ENCODE measurements around the gene CFAP299.
"Not testable (repeated sequence)": the region's sequence is repeated elsewhere in the genome, so short reads cannot be mapped to it uniquely, and the experiment has no call there.

Gene CFAP299

DNA sequence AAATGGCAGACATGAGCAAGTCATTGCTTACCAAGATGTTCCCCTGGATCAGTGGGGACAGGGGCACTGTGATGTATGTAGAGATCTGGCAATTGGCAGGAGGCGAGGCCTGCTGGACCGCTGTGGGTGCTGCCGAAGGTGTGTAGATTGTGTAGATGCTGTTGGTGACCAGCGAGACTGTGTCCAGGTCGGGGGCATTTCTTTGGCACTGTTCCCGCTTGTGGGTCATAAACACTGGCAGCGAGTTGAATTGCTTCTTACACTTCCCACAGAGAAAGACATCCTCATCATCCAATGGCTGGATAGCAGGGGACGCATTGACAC, 52.7 kb downstream of the CFAP299 start:
- no peak for DNase-seq (ENCODE audit: low read depth in 2 of 2)

DNA sequence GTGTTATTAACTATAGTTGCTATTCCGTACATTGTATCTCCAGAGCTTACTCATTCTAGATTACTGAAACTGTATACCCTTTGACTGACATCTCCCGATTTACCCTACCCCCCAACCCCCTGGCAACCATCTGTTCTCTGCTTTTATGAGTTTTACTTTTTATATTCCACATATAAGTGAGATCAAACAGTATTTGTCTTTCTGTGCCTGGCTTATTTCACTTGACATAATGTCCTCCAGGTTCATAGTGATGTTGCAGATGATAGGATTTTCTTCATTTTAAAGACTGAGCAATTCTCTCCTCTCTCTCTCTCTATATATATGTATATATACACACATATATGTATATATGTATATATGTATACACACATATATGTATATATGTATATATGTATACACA, 54.6 kb downstream of the CFAP299 start:
- no peak for DNase-seq (ENCODE audit: low read depth in 2 of 2)

DNA sequence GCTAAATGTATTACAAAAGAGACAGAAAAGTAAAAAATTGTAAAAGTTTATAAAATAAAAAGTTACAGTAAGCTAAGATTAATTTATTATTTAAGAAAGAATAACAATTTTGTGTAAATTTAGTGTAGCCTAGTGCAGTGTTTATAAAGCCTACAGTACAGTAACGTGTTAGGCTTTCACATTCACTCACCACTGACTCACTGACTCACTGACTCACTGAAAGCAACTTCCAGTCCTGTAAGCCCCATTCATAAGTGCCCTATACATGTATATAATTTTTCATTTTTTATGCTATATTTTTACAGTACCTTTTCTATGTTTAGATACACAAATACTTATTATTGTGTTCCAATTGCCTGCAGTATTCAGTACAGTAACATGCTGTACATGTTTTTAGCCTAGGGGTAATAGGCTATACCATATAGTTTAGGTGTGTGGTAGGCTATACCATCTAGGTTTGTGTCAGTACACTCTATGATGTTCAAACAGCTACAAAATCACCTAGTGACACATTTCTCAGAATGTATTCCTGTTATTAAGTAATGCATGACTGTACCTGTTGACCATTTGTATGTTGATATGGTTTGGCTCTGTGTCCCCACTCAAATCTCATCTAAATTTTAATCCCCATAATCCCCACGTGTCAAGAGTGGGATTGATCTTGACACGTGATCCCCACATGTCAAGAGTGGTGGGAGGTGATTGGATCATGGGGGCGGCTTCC, 57.9 kb downstream of the CFAP299 start:
- DNase-seq (ENCODE audit: low read depth in 2 of 2) = no peak

DNA sequence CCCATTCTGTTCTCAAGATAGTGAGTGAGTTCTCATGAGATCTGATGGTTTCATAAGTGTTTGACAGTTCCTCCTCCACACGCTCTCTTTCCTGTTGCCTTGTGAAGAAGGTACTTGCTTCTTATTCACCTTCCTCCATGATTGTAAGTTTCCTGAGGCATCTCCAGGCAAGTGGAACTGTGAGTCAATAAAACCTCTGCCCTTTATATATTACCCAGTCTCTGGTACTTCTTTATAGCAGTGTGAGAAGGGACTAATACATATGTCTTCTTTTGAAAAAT, 58.4 kb downstream of the CFAP299 start:
- DNase-seq (ENCODE audit: low read depth in 2 of 2) = no peak

DNA sequence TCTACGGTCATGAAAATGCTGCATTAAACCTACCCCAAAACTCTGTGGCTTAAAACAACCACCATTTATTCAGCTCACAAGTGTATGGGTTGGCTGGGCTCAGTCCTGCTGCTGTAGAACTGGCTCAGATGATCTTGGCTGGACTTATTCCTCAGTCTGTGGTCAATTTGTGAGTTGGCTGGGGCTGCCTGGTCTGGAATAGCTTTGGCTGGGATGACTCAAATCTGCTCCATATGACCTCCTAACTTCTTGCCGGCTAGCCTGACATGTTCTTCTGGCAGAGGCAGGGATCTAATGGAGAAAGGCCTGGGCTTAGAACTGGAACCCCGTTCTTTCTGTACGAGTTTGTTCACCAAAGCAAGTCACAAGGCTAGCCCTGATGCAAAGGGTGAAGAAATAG, 71.7 kb downstream of the CFAP299 start:
- DNase-seq (ENCODE audit: low read depth in 2 of 2) = no peak

DNA sequence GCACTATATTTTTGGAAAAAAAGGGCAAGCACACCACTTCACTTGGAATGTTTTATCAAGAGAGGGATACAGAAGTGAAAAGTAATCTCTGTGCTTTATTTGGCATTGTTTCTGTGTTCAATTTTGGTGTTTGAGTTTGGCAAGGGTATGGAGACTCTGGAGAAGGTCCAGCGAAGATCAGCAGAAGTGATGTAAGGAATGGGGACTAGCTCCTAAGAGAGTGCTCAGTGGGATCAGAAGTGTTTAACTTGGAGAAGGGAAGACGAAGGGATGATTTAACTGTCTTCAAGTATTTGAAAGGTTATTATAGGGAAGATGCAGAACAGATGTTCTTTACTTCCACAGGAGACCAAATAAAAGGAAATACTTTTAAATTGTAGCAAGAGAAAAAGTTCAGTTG, 74.3 kb downstream of the CFAP299 start:
- no peak for DNase-seq (ENCODE audit: low read depth in 2 of 2)

DNA sequence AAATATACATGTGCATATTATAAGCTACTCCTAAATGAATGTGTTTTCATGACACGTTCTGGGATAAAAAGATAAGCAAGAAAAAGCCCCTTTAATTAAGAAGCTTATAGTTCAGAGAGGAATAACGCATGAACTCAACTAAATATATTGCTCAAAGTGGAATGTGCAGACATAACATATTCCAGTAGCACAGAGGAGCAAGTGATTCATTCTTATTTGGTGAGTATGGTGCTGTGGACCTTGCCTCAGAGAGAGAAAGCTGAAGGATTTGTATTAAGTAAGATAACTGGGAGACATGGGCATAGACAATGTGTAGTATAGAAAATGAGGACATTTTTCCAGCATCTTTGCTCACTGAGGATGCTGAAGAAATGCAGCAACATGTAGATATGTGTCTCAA, 76.8 kb downstream of the CFAP299 start:
- DNase-seq (ENCODE audit: low read depth in 2 of 2) = no peak

DNA sequence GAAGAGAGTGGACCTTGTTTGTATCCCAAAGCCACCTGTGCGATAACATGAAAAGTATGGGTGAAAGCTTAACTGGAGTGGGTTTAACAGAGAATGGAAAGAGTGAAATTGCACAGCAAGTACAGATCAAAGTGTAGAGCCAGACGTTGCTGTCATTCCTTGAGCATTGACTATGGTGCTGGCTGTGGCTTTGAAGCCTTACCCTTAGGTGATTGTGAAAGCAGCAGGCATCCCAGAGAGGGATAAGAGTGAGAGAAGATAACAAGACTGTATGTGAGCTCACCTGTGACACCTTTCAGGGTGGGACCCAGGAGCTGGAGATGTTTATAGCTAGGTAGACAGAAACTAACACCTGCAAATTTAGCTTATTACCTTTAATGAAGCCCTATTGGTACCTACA, 77.6 kb downstream of the CFAP299 start:
- DNase-seq (ENCODE audit: low read depth in 2 of 2) = no peak

DNA sequence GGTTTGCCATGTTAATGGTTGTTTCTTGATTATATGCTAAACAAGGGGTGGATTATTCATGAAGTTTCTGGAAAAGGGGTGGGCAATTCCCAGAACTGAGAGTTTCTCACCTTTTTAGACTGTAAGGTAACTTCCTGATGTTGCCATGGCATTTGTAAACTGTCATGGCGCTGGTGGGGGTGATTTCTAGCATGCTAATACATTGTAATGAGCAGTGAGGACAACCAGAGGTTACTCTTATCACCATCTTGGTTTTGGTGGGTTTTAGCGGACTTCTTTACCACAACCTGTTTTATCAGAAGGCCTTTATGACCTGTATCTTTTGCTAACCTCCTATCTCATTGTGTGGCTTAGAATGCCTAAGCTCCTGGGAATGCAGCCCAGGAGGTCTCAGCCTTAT, 81.5 kb downstream of the CFAP299 start:
- no peak for DNase-seq (ENCODE audit: low read depth in 2 of 2)

DNA sequence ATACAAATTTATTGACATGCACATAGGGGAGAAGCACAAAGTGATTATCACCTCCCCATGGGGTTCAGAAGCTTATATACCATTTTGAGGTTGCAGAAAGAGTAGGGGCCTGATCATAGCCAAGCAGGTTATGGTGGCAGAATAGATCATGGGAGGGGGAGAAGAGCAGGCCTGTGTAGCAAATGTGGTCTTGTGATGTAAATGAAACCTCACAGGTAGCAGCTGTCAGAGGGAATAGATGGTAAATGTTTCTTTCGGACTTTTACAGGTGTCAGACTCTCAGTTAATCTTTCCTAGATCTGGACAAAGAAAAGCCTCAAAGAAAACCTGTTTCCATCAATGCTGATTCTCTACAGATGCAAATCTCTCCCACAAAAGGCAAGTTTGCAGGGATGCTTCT, 84.4 kb downstream of the CFAP299 start:
- no peak for DNase-seq (ENCODE audit: low read depth in 2 of 2)

DNA sequence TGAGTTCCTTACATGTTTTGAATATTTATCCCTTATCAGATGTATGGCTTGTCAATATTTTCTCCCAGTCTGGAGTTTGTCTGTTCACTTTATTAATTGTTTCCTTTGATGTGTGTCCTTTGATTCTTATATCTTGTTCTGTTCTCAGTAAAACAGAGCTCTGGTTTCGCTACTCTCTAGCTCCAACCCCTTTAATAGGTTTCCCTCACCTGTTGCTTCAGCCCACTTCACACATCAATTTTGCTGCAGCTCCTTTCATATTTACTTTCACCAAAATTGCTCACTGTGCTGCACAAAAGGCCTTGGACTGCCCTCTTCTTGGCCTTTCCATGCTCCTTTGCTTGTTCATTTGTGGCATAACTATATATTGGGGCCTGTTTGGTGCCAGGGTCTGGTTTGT, 85.1 kb downstream of the CFAP299 start:
- no peak for DNase-seq (ENCODE audit: low read depth in 2 of 2)

DNA sequence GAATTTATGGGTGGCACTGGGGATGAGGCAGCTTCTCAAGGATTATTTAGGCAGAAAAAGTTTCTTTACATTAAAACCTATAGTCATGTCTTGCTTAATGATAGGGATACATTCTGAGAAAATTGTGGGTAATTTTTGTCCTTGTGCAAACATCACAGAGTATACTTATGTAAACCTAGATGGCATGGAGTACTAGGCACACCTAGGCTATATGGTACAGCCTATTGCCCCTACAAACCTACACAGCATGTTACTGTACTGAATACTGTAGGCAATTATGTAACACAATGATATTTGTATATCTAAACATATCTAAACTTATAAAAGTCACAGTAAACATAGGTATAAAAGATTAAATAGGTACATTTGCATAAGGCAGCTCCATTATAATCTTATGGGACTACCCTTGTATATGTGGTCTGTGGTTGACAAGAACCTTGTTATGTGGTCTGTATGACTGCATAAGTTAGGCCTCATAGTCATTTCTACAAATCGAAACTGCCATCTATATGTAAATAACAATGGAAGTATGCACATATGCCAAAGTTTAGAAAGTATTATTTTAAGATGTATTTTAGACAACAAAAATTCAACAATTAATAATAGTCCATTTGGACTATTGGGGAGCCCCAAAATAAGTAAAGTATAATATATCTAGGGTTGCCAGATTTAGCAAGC, 87.3 kb downstream of the CFAP299 start:
- DNase-seq (ENCODE audit: low read depth in 2 of 2) = no peak

DNA sequence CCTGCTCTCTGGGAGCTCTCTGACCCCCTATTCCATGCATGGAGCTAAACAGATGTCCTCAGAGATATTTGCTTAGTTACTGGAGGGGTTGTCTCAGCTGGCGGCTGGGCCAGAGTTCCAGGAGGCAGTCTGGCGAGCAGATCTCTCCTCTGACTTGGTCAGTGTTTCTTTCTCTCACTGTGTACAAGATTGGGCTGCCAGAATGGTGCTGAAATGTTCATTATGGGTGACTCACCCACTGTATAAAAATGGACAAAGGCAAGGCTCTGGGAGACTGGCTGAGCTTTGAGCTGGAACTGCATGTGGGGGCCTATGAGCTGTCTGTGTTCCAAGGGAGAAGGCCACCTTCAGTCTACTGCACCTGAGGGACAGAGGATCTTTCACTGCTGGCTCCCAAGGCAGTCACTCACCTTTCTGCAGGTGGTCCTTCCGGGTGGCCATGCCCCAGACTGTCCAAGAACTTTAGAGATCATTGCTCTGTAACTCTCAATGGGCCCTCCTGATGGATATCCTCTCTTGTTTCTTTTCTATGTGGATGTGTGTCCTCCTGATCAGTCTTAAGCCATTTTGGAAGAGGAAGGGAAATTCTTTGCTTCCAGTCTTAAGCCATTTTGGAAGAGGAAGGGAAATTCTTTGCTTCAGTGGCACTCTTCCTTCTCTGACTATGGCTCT, 88.2 kb downstream of the CFAP299 start:
- DNase-seq (ENCODE audit: low read depth in 2 of 2) = no peak

DNA sequence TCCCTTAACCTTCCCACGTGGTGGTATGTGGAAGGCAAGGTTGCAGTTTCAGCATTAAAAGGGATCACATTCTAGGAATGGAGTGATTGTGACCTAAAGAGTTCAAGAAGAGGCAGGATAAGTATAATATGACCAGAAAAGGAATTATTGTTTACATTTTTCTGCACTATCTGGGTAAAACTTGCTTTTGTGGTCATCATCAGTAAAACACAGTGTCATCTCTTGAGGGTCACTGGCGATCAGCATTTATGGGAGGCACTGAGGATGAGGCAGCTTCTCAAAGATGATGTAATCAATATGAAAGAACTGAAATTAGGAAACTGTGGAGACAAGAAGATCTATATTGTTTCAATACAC, 88.7 kb downstream of the CFAP299 start:
- no peak for DNase-seq (ENCODE audit: low read depth in 2 of 2)

DNA sequence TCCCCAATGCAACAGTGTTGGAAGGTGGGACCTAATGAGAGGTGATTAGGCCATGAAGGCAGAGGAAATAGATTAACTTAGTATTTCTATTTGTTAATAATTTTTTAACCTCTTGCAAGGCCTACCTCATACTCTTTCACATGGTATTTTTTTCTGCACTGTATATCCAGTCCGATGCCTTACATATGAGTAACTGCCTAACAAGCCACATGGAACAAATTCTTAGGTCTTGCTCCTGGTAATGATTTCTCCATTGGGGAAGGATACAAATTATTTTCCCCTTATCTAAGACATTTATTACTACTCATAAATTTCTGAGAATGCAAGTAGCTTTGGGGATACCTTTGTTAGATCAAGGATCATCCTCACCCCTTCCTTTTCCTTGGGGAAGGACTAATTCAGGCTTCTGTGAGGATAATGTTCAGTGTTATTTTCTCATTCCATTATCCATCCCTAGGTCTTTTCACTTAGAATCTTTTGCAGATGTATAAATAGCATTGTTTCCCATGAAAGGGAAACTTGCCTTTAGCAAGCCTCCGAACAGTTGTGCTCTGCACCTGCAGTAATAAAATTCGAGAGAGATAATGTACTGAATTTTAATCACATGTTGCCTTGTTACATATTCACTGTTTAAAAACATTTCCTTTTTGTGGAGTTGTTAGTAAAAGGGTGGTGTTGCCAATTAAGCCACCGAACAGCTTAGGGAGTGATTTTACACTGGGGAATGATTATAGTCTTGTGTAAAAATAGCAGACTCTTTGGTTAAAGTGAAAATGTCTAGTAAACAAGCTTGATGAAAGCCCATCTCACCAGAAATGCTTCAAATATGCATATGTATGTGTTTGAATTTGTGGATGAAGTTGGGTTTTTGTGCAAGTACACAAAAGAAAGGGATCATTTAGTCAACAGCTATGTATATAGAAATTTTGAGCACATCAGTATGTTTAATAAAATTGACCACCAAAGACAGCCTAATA, 89.9 kb downstream of the CFAP299 start:
- DNase-seq (ENCODE audit: low read depth in 2 of 2) = no peak

DNA sequence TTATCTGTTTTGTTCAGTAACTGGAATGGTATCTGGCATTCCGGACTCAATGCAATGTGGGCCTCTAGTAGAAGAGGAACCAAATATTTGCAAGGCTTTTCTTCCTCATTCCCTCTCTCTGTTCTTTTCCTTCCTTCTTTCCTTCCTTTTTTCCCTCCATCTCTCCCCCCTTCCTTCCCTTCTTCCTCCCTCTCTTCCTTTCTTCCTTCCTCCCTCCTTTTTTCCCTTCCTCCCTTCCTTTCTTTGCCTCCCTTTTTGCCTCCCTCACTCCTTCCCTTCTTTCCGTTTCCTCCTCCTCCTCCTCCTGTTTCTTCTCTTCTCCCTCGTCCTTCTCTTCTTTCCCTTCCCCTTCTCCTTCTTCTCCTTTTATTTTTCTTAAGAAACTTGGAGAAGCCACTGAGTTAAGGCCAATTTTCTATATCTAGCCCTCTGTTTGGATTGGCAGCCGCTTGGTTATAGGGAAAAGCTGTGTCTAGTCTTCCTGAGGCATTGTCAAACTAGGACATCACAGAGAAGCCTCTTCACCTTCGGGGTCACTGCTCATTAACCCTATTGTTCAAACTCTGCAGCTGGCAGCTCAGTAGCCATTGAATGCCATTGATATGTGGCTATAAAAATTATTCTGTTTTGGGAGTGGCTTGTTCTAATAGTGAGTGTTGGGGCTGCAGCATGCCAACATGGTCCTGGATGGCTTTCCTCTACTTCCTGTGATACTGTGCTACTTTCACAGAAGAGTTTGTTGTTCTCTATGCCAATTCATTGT, 95.9 kb downstream of the CFAP299 start:
- no peak for DNase-seq (ENCODE audit: low read depth in 2 of 2)

DNA sequence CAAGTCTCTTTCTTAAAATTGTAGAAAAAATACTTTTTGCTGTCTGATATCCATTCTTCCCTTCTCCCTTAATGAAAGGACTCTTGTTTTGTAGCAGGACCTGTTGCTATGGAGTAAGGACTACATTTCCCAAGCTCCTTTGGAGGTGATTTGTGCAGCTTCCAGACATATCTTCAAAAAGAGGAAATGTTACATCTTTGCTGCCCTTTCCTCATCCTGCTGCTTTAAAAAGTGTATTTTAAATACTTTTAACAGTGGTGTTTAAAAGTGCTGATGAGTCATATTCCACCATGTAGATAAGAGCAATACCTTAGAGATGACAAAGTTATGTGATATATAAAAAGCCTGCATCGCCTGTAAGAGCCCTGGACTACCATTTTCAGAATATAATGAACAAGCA, 98.7 kb downstream of the CFAP299 start:
- DNase-seq (ENCODE audit: low read depth in 2 of 2) = no peak

DNA sequence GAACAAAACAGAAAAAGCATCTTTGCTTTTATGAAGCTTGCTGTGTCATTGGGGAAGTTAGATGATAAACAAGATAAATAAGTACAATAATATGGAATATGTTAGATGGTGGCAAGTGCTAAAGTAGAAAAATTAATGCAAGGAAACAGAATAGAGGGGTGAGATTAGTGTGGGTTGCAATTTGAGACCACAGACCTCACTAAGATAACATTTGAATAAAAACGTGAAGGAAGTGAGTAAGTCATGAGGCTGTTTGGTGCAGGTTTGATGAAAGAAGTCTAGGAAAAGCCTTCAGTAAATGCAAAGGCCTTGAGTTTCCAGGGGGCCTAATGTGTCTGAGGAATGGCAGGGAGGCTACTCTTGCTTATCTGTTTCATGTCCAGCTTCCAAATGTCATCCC, 102.5 kb downstream of the CFAP299 start:
- no peak for DNase-seq (ENCODE audit: low read depth in 2 of 2)

DNA sequence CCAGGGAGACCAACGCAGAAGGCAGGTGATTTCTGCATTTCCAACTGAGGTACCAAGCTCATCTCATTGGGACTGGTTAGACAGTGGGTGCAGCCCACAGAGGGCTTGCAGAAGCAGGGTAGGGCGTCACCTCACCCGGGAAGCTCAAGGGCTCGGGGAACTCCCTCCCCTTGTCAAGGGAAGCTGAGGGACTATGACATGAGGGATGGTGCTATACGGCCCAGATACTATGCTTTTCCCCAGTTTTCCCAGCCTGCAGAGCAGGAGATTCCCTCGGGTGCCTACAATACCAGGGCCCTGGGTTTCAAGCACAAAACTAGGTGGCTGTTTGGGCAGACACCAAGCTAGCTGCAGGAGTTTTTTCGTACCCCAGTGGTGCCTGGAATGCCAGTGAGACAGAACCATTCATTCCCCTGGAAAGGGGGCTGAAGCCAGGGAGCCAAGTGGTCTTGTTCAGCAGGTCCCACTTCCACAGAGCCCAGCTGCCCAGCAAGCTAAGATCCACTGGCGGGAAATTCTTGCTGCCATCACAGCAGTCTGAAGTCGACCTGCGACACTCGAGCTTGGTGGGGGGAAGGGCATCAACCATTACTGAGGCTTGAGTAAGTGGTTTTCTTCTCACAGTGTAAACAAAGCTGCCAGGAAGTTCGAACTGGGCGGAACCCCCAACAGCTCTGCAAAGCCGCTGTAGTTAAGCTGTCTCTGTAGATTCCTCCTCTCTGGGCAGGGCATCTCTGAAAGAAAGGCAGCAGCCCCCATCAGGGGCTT, 103.9 kb downstream of the CFAP299 start:
- DNase-seq (ENCODE audit: low read depth in 2 of 2) = not testable (repeated sequence)

DNA sequence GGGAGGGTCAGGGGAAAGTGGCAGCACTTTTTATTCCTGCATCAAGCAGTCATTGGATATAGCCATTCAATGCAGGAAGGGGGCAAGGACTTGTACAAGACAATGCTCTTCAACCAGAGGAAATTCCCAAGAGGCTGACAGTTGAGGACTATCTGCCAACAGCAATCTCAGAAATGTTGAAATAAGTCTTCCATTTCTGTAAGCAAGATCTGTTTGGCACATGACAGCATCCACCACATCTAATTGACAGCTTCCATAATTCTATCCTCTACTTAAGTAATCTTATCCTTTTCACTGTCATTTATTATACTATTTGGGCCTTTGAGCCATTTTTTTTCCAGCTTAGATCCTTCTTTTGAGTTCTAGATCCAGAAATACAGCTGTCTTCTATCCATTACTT, 110.7 kb downstream of the CFAP299 start:
- no peak for DNase-seq (ENCODE audit: low read depth in 2 of 2)

DNA sequence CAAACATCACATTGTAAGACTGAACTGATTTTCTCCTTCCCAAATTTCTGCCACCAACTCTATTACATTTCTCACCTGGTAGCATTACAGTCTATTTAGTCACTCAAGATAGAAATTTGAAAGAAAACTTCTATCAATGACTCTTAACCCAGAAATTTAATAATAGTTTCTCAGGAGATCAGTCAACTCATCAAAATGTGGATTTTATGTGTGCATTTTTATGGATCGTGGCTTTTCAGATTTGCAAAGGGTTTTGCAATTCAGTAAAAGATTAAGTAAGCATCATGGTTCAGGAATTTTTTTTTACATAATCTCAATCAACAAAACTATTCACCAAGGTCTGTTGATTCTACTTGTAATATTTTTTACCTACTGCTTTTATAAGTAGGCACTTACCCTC, 111.1 kb downstream of the CFAP299 start:
- no peak for DNase-seq (ENCODE audit: low read depth in 2 of 2)

Measured in stimulated activated CD8-positive, alpha-beta memory T cell treated with anti-CD3 and anti-CD28 coated beads, Interleukin-2, amount 100 ng/mL, for 48 hours (primary cell).